Measurements from ENCODE around the gene JAKMIP1.

- TF ChIP-seq, protein P1, sequence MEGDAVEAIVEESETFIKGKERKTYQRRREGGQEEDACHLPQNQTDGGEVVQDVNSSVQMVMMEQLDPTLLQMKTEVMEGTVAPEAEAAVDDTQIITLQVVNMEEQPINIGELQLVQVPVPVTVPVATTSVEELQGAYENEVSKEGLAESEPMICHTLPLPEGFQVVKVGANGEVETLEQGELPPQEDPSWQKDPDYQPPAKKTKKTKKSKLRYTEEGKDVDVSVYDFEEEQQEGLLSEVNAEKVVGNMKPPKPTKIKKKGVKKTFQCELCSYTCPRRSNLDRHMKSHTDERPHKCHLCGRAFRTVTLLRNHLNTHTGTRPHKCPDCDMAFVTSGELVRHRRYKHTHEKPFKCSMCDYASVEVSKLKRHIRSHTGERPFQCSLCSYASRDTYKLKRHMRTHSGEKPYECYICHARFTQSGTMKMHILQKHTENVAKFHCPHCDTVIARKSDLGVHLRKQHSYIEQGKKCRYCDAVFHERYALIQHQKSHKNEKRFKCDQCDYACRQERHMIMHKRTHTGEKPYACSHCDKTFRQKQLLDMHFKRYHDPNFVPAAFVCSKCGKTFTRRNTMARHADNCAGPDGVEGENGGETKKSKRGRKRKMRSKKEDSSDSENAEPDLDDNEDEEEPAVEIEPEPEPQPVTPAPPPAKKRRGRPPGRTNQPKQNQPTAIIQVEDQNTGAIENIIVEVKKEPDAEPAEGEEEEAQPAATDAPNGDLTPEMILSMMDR (IDR thresholded peaks at IDR 0.05), result no peak
- TF ChIP-seq POLR2AphosphoS5 (IDR thresholded peaks at IDR 0.05) (no peak), POLR2A (IDR thresholded peaks at IDR 0.05) (no peak), EP300 (IDR thresholded peaks at IDR 0.05) (no peak)
Measured at GRCh38 chr4:6191448-6192130, 8.8 kb downstream of the JAKMIP1 start.

All from upper lobe of left lung (tissue), 4 donors.